A673 (cell line): ENCODE results near the gene TMEM150A. TPM values are rescaled to one million over a fixed set of nuclear protein-coding genes. Genes with fewer than 3 reads are reported as not detected.
A peak's percentile ranks its signal among the peaks of the same experiment; 100 is the strongest.

Source experiments
- BruUV-seq: library from RNA; stranded (reverse); fragments of 400-500 nt; replicated peaks from 2 replicates; lab custom pipeline; 2021; lab: Mats Ljungman, UMichigan
- CTCF ChIA-PET: fragments of 300-600 bp; sonication (Branson Sonifier 250); formaldehyde crosslinking; loops from one replicate; lab custom pipeline; 2022; ENCODE audit warnings: antibody characterized with exemption; lab: Charles Lee
- POLR2A ChIA-PET: fragments of 300-600 bp; sonication (Branson Sonifier 250); formaldehyde crosslinking; loops from one replicate; lab custom pipeline; 2022; ENCODE audit warnings: antibody characterized with exemption; ENCODE audit not compliant: low non-redundant PET; lab: Charles Lee
- DNase-seq: peaks from one replicate; pipeline ENCODE4 v3.0.0-alpha.2; 2015; ENCODE audit warnings: low spot score
- H3K27ac ChIP-seq: fragments of 200-600 bp; sonication (generic); 2 replicates; pipeline ENCODE4 v1.5.1; 2016; ENCODE audit warnings: mixed run types, low read depth, mild to moderate bottlenecking, mixed read lengths, antibody characterized with exemption, low read length; ENCODE audit not compliant: poor library complexity, severe bottlenecking
- H3K27me3 ChIP-seq: fragments of 200-600 bp; sonication (generic); replicated peaks from 2 replicates; pipeline ENCODE4 v1.6.1; 2017; ENCODE audit warnings: mixed run types, low read depth, mild to moderate bottlenecking, mixed read lengths, antibody characterized with exemption, low read length; ENCODE audit not compliant: insufficient read depth, poor library complexity
- H3K36me3 ChIP-seq: fragments of 200-600 bp; sonication (generic); 2 replicates; pipeline ENCODE4 v1.6.1; 2016; ENCODE audit warnings: mixed run types, mild to moderate bottlenecking, mixed read lengths, antibody characterized with exemption, low read length; ENCODE audit not compliant: insufficient read depth, poor library complexity, severe bottlenecking
- H3K4me1 ChIP-seq: fragments of 200-600 bp; sonication (generic); 2 replicates; pipeline ENCODE4 v1.6.1; 2017; ENCODE audit warnings: mixed run types, mild to moderate bottlenecking, mixed read lengths, antibody characterized with exemption, low read length; ENCODE audit not compliant: insufficient read depth, poor library complexity, severe bottlenecking
- H3K4me3 ChIP-seq: fragments of 200-600 bp; sonication (generic); 2 replicates; pipeline ENCODE4 v1.5.1; 2016; ENCODE audit warnings: low read depth, mixed run types, mild to moderate bottlenecking, mixed read lengths, low read length; ENCODE audit not compliant: poor library complexity, severe bottlenecking
- H3K9me3 ChIP-seq: fragments of 200-600 bp; sonication (generic); 2 replicates; pipeline ENCODE4 v1.6.1; 2016; ENCODE audit warnings: mixed run types, low read depth, mild to moderate bottlenecking, mixed read lengths, antibody characterized with exemption, low read length; ENCODE audit not compliant: poor library complexity, severe bottlenecking
- EZH2 ChIP-seq: fragments of 200-600 bp; sonication (generic); IDR thresholded peaks from 2 replicates; pipeline ENCODE4 v1.6.1; 2017; ENCODE audit warnings: borderline replicate concordance, low read depth, mild to moderate bottlenecking, mixed read lengths, antibody characterized with exemption, low read length; ENCODE audit not compliant: poor library complexity, severe bottlenecking
- intact Hi-C: fragments of 100-400 bp; cut with micrococcal nuclease; formaldehyde crosslinking; loops from one replicate; pipeline ENCODE4 v1.10.0; 2022; ENCODE audit not compliant: unreplicated experiment
- total RNA-seq: library from RNA; stranded (reverse); gene quantifications from 2 replicates; pipeline ENCODE4 v1.2.3, GENCODE V29; 2021
- TF ChIP-seq, protein P1 (sequence below): fragments of 300-800, 200-600 bp; sonication (generic); conservative IDR thresholded peaks from 2 replicates; pipeline ENCODE4 v1.5.1; 2017; ENCODE audit warnings: low read depth, mild to moderate bottlenecking, antibody characterized with exemption, low read length, moderate library complexity, mixed read lengths

The TMEM150A gene
- total RNA-seq, 1 experiment from 2014 or later, result 6.6 TPM

DNA sequence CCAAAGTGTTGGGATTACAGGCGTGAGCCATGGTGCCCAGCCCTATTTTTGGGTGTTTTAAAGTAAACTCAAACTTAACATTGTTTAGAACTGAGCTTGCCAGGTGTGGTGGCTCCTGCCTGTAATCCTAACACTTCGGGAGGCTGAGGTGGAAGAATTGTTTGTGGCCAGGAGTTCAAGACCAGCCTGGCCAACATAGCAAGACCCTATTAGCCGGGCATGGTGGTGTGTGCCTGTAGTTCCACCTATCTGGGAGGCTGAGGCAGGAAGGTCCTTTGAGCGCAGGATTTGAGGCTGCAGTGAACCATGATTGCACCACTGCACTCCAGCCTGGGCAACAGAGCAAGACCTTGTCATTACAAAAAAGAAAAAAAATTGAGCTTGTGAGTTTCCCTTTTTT lies 48.0 kb upstream of the TMEM150A start:
- H3K4me3 ChIP-seq, result no peak overlapping the region
- no TSS peak for BruUV-seq
- CTCF ChIA-PET, result no interaction called here
- peaks cover 58% of the 10 kb centered on the region for H3K36me3 ChIP-seq
- TF ChIP-seq EZH2, result no peak
- TF ChIP-seq, protein P1, sequence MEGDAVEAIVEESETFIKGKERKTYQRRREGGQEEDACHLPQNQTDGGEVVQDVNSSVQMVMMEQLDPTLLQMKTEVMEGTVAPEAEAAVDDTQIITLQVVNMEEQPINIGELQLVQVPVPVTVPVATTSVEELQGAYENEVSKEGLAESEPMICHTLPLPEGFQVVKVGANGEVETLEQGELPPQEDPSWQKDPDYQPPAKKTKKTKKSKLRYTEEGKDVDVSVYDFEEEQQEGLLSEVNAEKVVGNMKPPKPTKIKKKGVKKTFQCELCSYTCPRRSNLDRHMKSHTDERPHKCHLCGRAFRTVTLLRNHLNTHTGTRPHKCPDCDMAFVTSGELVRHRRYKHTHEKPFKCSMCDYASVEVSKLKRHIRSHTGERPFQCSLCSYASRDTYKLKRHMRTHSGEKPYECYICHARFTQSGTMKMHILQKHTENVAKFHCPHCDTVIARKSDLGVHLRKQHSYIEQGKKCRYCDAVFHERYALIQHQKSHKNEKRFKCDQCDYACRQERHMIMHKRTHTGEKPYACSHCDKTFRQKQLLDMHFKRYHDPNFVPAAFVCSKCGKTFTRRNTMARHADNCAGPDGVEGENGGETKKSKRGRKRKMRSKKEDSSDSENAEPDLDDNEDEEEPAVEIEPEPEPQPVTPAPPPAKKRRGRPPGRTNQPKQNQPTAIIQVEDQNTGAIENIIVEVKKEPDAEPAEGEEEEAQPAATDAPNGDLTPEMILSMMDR, result no peak
- no peaks in the 10 kb centered on the region for H3K9me3 ChIP-seq
- no peaks in the 10 kb centered on the region for H3K27me3 ChIP-seq
- no peaks in the 10 kb centered on the region for H3K4me1 ChIP-seq
- POLR2A ChIA-PET, result no interaction called here
- no peak overlapping the region for H3K27ac ChIP-seq
- no peak for DNase-seq
- intact Hi-C loops, result no loop called here

DNA sequence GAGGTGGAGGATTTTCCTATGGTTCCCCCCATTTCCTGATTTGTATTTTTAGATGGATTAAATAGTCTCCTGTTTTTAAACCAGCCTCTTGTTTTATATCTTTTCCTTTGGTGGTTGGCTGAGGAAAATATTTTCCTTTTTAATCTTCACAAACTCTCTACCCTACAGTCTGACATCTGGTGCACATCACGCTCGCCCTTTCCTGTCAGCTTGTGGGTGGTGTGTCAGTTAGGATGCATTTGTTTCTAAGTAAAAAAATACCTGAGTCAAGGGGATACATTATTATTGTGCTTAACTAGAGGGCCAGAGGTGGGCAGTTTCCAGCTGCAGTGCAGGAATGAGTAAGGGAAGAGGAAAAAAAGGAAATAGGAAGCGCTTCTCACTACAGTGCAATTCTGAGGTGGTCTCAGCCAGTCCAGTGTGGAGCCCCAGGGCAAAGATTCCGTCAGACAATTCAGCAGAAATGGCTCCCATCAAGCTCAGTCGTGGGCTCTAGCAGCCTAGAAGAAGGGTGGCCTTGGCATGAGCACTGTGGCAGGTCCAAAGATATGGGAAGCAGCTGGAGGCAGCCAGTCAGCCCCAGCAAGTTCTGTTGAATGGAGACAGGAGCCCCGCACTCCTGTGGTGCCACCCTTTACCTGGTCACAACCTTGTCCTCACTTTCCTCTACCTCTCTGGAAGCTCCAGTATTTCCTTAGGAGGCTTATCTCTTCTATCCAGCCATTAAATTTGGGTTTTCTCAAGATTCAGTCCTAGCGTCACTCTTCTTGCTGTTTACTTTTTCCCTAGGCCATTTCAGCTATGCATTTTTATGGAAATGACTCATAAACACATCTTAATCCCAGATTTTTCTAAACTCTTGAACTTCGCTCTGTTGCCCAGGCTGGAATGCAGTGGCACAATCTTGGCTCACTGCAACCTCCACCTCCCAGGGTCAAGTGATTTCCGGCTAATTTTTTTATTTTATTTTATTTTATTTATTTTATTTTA lies 47.0 kb upstream of the TMEM150A start:
- intact Hi-C loops, result loop anchor here (5.0 to 10.0 kb wide), 2 partner anchors 163 to 475 kb away; no protein-coding TSS in a partner anchor
- DNase-seq, result no peak
- Histone ChIP-seq H3K27ac (no peak overlapping the region), H3K4me1 (no peaks in the 10 kb centered on the region), H3K36me3 (peaks cover 66% of the 10 kb centered on the region), H3K4me3 (no peak overlapping the region), H3K9me3 (no peaks in the 10 kb centered on the region), H3K27me3 (no peaks in the 10 kb centered on the region)
- no TSS peak for BruUV-seq
- ChIA-PET POLR2A (no interaction called here), CTCF (interaction anchor here (1.1 to 2.2 kb wide), 3 partner anchors 12 to 165 kb away, joined by 3 to 8 read pairs (median 5); no protein-coding TSS in a partner anchor)
- TF ChIP-seq, protein P1, result no peak
- no peak for TF ChIP-seq EZH2

GRCh38 chr2:85648619-85649018 lies 46.1 kb upstream of the TMEM150A start:
- DNase-seq, result peak; percentile 61
- CTCF ChIA-PET, result interaction anchor here (1.1 to 2.2 kb wide), 3 partner anchors 11 to 166 kb away, joined by 3 to 8 read pairs (median 5); no protein-coding TSS in a partner anchor
- POLR2A ChIA-PET, result no interaction called here
- intact Hi-C loops, result loop anchor here (5.0 to 10.0 kb wide), 2 partner anchors 164 to 476 kb away; no protein-coding TSS in a partner anchor
- H3K4me3 ChIP-seq, result no peak overlapping the region
- no peaks in the 10 kb centered on the region for H3K4me1 ChIP-seq
- H3K36me3 ChIP-seq, result peaks cover 75% of the 10 kb centered on the region
- no peak for TF ChIP-seq EZH2
- TF ChIP-seq, protein P1, result peak; percentile 46
- H3K27ac ChIP-seq, result no peak overlapping the region
- H3K9me3 ChIP-seq, result no peaks in the 10 kb centered on the region
- no peaks in the 10 kb centered on the region for H3K27me3 ChIP-seq
- BruUV-seq, result no TSS peak
